22Rv1 (cell line): ENCODE measurements around the gene KRT6C.
"Not testable (repeated sequence)": the region's sequence is repeated elsewhere in the genome, so short reads cannot be mapped to it uniquely, and the experiment has no call there.

Experiments used
- H3K27ac ChIP-seq: fragments of 450-650 bp; 2 replicates; pipeline ENCODE4 v1.5.1; 2017
- ZFX ChIP-seq: fragments of 450-650 bp; IDR thresholded peaks from 2 replicates; pipeline ENCODE4 v1.6.1; 2017; ENCODE audit warnings: antibody characterized with exemption, borderline replicate concordance
- TF ChIP-seq, protein P1 (sequence below): fragments of 450-650 bp; IDR thresholded peaks from 2 replicates; pipeline ENCODE4 v1.5.1; 2017; ENCODE audit warnings: mild to moderate bottlenecking

The KRT6C gene

DNA sequence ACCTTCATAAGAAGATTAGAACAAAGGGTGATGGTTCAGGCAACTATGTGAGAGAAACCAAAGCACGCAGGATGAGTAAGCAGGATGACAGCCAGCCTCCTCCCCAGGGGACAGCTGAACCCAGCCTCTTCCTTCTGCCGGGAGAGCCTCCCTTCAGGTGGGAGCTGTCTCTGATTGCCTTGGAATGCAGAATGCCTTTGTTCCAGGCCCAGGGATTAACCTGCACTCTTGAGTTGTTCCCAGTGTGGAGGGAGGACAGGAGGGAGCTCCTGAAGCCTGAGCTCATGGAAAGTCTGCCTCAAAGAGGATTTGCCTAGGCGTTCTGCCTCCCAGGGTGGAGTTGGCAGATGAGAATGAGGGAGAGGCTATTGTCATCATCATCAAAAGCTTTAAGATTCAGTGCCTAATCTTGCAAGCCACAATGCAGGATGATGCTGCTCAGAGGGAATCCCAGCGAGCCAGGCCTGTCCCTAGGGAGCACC is 23.0 kb upstream of the KRT6C start:
- H3K27ac ChIP-seq, result no peak overlapping the region
- TF ChIP-seq, protein P1, sequence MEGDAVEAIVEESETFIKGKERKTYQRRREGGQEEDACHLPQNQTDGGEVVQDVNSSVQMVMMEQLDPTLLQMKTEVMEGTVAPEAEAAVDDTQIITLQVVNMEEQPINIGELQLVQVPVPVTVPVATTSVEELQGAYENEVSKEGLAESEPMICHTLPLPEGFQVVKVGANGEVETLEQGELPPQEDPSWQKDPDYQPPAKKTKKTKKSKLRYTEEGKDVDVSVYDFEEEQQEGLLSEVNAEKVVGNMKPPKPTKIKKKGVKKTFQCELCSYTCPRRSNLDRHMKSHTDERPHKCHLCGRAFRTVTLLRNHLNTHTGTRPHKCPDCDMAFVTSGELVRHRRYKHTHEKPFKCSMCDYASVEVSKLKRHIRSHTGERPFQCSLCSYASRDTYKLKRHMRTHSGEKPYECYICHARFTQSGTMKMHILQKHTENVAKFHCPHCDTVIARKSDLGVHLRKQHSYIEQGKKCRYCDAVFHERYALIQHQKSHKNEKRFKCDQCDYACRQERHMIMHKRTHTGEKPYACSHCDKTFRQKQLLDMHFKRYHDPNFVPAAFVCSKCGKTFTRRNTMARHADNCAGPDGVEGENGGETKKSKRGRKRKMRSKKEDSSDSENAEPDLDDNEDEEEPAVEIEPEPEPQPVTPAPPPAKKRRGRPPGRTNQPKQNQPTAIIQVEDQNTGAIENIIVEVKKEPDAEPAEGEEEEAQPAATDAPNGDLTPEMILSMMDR, result no peak
- TF ChIP-seq ZFX, result no peak

DNA sequence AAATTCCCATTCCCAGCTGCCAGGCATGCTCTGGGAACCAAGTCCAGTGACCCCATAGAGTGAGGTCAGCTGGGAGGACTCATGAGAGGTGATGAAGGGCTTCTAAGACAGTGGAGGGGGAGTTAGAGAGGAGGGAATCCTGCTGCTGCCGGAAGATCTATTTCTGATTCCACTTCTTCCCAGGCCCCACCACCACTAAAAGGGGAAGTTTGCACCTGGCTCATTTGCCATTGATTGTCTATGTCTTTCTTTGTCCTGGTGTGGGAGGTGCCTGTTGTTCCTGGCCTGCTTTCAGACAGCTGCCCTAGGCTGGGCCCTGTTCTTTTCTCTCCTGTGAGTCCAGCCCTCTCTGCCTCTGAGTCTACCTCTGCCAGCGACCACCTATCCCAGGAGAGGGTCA is 22.4 kb upstream of the KRT6C start:
- H3K27ac ChIP-seq, result no peak overlapping the region
- TF ChIP-seq ZFX, result no peak
- TF ChIP-seq, protein P1, result no peak

DNA sequence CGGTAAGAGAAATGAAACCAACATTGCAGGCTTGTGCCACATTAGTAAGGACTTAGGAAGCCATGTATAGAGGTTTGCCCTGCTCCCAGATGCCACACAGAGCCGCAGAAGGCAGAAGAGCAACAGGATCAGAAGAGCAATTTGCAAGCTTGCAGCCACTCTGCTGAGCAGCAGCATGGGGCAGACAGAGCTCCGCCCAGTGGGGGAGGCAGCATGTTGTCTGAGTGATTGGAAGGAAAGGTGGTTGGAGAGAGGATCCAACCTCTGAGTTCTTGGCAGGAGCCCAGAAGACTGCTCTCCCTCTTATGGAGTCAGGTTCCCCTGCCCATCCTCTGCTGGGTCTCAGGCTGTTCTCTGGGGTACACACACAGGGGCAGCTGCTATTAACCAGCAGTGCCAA is 21.8 kb upstream of the KRT6C start:
- no peak overlapping the region for H3K27ac ChIP-seq
- TF ChIP-seq ZFX, result no peak

DNA sequence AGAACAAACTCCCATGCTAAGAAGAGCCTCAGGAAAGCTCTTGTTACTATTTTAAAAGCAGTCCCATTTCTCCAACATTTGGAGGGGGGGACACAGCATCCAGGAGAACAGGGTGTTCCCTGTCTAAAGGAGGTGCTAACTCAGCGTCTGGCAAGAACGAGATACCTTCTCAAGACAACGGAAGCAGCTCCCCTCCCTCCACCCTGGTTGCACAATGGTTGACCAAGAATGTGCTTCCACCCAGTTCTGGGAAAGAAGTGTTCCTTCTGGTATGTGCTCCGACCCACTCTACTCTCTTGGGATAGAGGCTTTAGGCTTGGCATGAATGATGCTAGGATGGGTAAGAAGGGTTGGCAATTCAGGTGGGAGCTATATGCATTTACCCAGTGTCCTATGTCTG is 20.9 kb upstream of the KRT6C start:
- no peak overlapping the region for H3K27ac ChIP-seq
- TF ChIP-seq, protein P1, result no peak
- no peak for TF ChIP-seq ZFX

DNA sequence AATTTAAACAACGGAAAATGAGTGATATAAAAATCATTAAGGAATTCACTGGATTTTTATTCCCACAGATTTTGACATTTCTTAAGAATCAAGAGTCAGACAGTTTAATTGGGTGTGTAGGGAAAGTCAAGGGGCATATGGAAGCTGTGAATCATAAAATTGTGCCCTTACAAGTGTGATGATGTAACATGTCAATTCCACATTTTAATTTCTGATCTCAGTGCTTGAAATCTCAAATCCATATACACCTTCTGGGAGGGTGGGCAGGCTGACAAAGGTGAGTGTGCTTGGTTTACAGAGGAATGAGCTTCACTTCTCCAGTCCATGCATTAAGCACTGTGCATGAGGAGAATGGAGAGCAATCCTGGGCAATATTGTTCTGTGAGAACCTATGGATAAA is 20.5 kb upstream of the KRT6C start:
- H3K27ac ChIP-seq, result no peak overlapping the region
- TF ChIP-seq ZFX, result no peak
- TF ChIP-seq, protein P1, result no peak

DNA sequence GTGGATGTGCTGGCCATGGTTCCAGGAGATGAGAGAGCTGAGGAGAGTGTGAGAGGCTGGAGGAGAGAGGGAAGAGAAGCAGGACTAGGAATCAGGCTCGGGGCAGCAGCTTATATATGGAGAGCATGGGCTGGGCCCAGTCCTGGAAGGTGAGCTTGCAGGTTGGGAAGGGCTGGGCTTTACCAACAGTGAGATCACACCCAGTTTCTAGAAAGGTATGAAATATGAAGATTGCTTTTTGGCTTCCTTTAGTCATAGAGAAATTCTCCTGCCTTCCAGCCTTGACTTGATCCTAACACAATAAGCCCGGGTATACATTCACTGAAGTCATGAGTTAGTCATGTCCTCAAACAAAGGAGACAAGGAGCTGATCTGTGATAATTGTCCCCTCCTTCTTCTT is 19.6 kb upstream of the KRT6C start, which contains the start of gene KRT6A:
KRT6A (minus strand) TSS at position 86 of the 400 bp plus-strand sequence; CDS start at position 17, 69 bp downstream.
- TF ChIP-seq, protein P1, result no peak
- TF ChIP-seq ZFX, result no peak
- no peak within 1 kb of the TSS for H3K27ac ChIP-seq

DNA sequence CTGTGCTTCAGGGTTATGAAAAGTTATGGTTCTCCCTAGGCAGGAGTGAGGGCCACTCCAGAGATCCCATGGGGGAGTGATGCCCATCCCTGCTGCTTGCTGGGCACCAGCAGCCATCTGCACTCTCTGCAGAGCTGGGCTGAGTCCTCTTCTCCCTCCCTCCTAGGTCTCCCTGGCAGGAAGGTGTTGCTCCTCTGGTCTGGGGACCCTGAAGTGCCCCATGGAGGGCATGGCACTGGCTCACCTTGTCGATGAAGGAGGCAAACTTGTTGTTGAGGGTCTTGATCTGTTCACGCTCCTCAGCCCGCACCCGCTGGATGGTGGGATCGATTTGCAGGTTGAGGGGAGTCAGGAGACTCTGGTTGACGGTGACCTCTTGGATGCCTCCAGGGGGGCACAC is 18.8 kb upstream of the KRT6C start:
- H3K27ac ChIP-seq, result not testable (repeated sequence)

DNA sequence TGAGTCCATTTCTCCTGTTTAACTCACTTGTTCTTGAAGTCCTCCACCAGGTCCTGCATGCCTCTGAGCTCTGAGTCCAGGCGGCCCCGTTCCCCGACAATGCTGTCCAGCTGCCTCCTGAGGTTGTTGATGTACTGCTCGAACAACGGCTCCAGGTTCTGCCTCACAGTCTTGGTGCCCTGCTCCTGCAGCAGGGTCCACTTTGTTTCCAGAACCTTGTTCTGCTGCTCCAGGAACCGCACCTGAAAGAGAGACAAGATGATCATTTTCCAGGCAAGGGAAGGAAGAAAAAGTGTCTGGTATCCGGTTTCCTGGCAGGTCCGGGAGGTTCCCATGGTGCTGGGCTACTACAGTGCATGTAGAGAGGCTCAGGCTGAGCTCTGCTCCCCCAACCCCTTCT is 17.9 kb upstream of the KRT6C start:
- not testable (repeated sequence) for H3K27ac ChIP-seq

DNA sequence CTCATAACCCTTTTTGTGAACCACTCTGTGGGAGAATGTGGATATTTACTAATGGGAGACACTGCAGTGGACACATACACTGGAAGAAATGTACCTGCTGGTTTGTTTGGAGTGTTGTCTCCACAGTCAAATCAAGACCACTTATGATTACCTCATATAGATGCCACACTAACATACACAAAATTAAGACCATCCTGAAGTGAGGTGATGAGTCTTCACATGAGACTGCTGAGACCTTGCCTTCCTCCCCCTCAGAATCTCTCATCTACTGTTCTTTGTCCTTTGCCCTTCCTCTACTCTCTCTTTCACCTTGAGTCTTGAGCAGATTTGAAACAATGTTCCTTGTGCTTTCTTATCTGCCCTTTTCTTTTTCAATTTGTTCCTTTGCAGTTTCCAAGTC is 15.1 kb upstream of the KRT6C start:
- no peak overlapping the region for H3K27ac ChIP-seq
- TF ChIP-seq, protein P1, result no peak
